Small intestine (tissue), 7 donors: ENCODE measurements around the gene ABLIM3. TPM values are rescaled to one million over a fixed set of nuclear protein-coding genes. Genes with fewer than 3 reads are reported as not detected.
"Not testable (repeated sequence)": the region's sequence is repeated elsewhere in the genome, so short reads cannot be mapped to it uniquely, and the experiment has no call there.

Experiments
- DNase-seq, 2 donors: peaks; one replicate each; pipeline versions ENCODE4 v3.0.0 to v3.0.0-alpha.2; 2013
- FAIRE-seq: peaks from 2 replicates; lab custom pipeline; 2012; peaks lifted over from hg19 to GRCh38; lab: Jason Lieb, UNC
- H3K27ac ChIP-seq, 3 donors: one replicate each; pipeline ENCODE4 v1.5.1; 2013; ENCODE audit warnings: low read length in 2 of 3, mild to moderate bottlenecking in 2 of 3, control low read depth in 1 of 3, inconsistent platforms in 1 of 3, low read depth in 1 of 3, moderate library complexity in 1 of 3
- H3K27me3 ChIP-seq, 3 donors: one replicate each; pipeline ENCODE4 v1.6.1; 2013; ENCODE audit warnings: low read length in 3 of 3, inconsistent platforms in 1 of 3; ENCODE audit not compliant: control insufficient read depth in 3 of 3, insufficient read depth in 3 of 3
- H3K36me3 ChIP-seq, 3 donors: one replicate each; pipeline ENCODE4 v1.6.1; 2013; ENCODE audit warnings: low read length in 3 of 3, inconsistent platforms in 1 of 3, low read depth in 1 of 3, mild to moderate bottlenecking in 1 of 3, moderate library complexity in 1 of 3; ENCODE audit not compliant: control insufficient read depth in 3 of 3, insufficient read depth in 2 of 3
- H3K4me1 ChIP-seq, 3 donors: one replicate each; pipeline ENCODE4 v1.6.1; 2013; ENCODE audit warnings: low read length in 2 of 3, inconsistent platforms in 1 of 3, low read depth in 1 of 3, mild to moderate bottlenecking in 1 of 3, moderate library complexity in 1 of 3; ENCODE audit not compliant: control insufficient read depth in 3 of 3, insufficient read depth in 2 of 3
- H3K4me3 ChIP-seq, 3 donors: one replicate each; pipeline ENCODE4 v1.5.1; 2013; ENCODE audit warnings: low read length in 3 of 3, control low read depth in 1 of 3, inconsistent platforms in 1 of 3, low read depth in 1 of 3, mild to moderate bottlenecking in 1 of 3, moderate library complexity in 1 of 3
- H3K9me3 ChIP-seq, 2 donors: one replicate each; pipeline ENCODE4 v1.6.1; 2013; ENCODE audit warnings: low read depth in 1 of 2, low read length in 1 of 2; ENCODE audit not compliant: control insufficient read depth in 2 of 2, insufficient read depth in 1 of 2
- WGBS, 3 donors: extraction: QIAGEN DNeasy Blood & Tissue Kit; methylation state at CpG; one replicate each; pipeline ENCODE4 v1.1.7; 2013; 5-methylcytosine and 5-hydroxymethylcytosine counted together
- polyA plus RNA-seq, 4 donors: library from polyadenylated mRNA; stranded (reverse) in 3 of 4; unstranded in 1 of 4; fragments of 200-250 nt in 3 of 4; fragments of 120-200 nt in 1 of 4; gene quantifications; one replicate each; pipeline versions ENCODE4 v1.2.1 to v1.2.3, GENCODE V29; 2013
- donor health status: healthy with polysubstance abuse.
- donor health status: control.
- donor health status: control.
- donor health status: Bipolar disorder and iron deficiency.
- donor health status: healthy.

The ABLIM3 gene
- polyA plus RNA-seq, 4 donors, result 0.89 to 10.0 (median 5.3) TPM

GRCh38 chr5:149181732-149182131 is 40.4 kb downstream of the ABLIM3 start:
- no peaks in the 10 kb centered on the region for H3K4me1 ChIP-seq
- H3K9me3 ChIP-seq, result no peaks in the 10 kb centered on the region
- DNase-seq (no peak), FAIRE-seq (no peak)
- no peaks in the 10 kb centered on the region for H3K36me3 ChIP-seq
- no peaks in the 10 kb centered on the region for H3K27me3 ChIP-seq
- WGBS, 3 donors, result 53 to 69% (median 66%) methylated on average over 2 of the region's 2 CpGs
- H3K4me3 ChIP-seq, result no peak overlapping the region
- no peak overlapping the region for H3K27ac ChIP-seq

- H3K36me3 ChIP-seq, result no peaks in the 10 kb centered on the region
- H3K4me1 ChIP-seq, result no peaks in the 10 kb centered on the region
- H3K9me3 ChIP-seq, result no peaks in the 10 kb centered on the region
- WGBS, 3 donors, result 22 to 62% (median 40%) methylated on average over 1 of the region's 1 CpG
- no peaks in the 10 kb centered on the region for H3K27me3 ChIP-seq
- H3K4me3 ChIP-seq, result no peak overlapping the region
- FAIRE-seq (no peak), DNase-seq (no peak)
- H3K27ac ChIP-seq, result no peak overlapping the region
Measured at GRCh38 chr5:149182241-149182640, 40.9 kb downstream of the ABLIM3 start.

GRCh38 chr5:149185067-149185466 is 43.8 kb downstream of the ABLIM3 start:
- Histone ChIP-seq H3K9me3 (no peaks in the 10 kb centered on the region), H3K36me3 (no peaks in the 10 kb centered on the region), H3K4me1 (no peaks in the 10 kb centered on the region), H3K4me3 (no peak overlapping the region), H3K27me3 (no peaks in the 10 kb centered on the region), H3K27ac (no peak overlapping the region)
- FAIRE-seq (no peak), DNase-seq (no peak)
- WGBS, 3 donors, result 66 to 83% (median 77%) methylated on average over 3 of the region's 3 CpGs

- Histone ChIP-seq H3K4me1 (no peaks in the 10 kb centered on the region), H3K4me3 (no peak overlapping the region), H3K36me3 (no peaks in the 10 kb centered on the region), H3K27me3 (no peaks in the 10 kb centered on the region), H3K27ac (no peak overlapping the region), H3K9me3 (no peaks in the 10 kb centered on the region)
- no peak for DNase-seq
- FAIRE-seq, result no peak
- 74 to 90% (median 88%) methylated on average over 2 of the region's 2 CpGs for WGBS, 3 donors
Measured at GRCh38 chr5:149186506-149186905, 45.2 kb downstream of the ABLIM3 start.

- DNase-seq (peak in 1 of 2 donors; percentile 44), FAIRE-seq (peak; percentile 47)
- not testable (repeated sequence) for H3K36me3 ChIP-seq, H3K27ac ChIP-seq, H3K9me3 ChIP-seq, H3K27me3 ChIP-seq, H3K4me1 ChIP-seq, H3K4me3 ChIP-seq
- WGBS, 3 donors, result 36 to 70% (median 55%) methylated on average over 10 of the region's 10 CpGs
Measured at GRCh38 chr5:149187617-149188016, 46.3 kb downstream of the ABLIM3 start.

- 95 to 98% (median 98%) methylated on average over 3 of the region's 3 CpGs for WGBS, 3 donors
- Histone ChIP-seq H3K4me1 (no peaks in the 10 kb centered on the region), H3K27me3 (peaks cover 0 to 2% (median 0%) of the 10 kb centered on the region in 3 donors), H3K4me3 (no peak overlapping the region), H3K27ac (no peak overlapping the region), H3K36me3 (no peaks in the 10 kb centered on the region), H3K9me3 (no peaks in the 10 kb centered on the region)
- DNase-seq (no peak), FAIRE-seq (no peak)
Measured at GRCh38 chr5:149188383-149188782, 47.1 kb downstream of the ABLIM3 start.

- WGBS, 3 donors, result 68 to 73% (median 71%) methylated on average over 9 of the region's 9 CpGs
Measured at GRCh38 chr5:149195337-149195887, 54.1 kb downstream of the ABLIM3 start.

GRCh38 chr5:149195962-149196361 is 54.7 kb downstream of the ABLIM3 start:
- Histone ChIP-seq H3K9me3 (no peaks in the 10 kb centered on the region), H3K4me3 (no peak overlapping the region), H3K4me1 (no peaks in the 10 kb centered on the region), H3K27me3 (peaks cover 0 to 5% (median 0%) of the 10 kb centered on the region in 3 donors), H3K27ac (no peak overlapping the region), H3K36me3 (no peaks in the 10 kb centered on the region)
- FAIRE-seq (no peak), DNase-seq (no peak)
- WGBS, 3 donors, result 55 to 83% (median 79%) methylated on average over 1 of the region's 1 CpG

More at GRCh38 chr5:149195337-149195887, 54.1 kb downstream of the ABLIM3 start:
- no peaks in the 10 kb centered on the region for H3K9me3 ChIP-seq
- DNase-seq (no peak), FAIRE-seq (no peak)
- peaks cover 0 to 5% (median 0%) of the 10 kb centered on the region in 3 donors for H3K27me3 ChIP-seq
- no peaks in the 10 kb centered on the region for H3K36me3 ChIP-seq
- H3K27ac ChIP-seq, result no peak overlapping the region
- no peaks in the 10 kb centered on the region for H3K4me1 ChIP-seq
- no peak overlapping the region for H3K4me3 ChIP-seq

GRCh38 chr5:149198148-149198547 is 56.9 kb downstream of the ABLIM3 start:
- H3K27me3 ChIP-seq, result peaks cover 0 to 3% (median 0%) of the 10 kb centered on the region in 3 donors
- 82 to 89% (median 83%) methylated on average over 9 of the region's 9 CpGs for WGBS, 3 donors
- H3K36me3 ChIP-seq, result no peaks in the 10 kb centered on the region
- H3K9me3 ChIP-seq, result no peaks in the 10 kb centered on the region
- FAIRE-seq (no peak), DNase-seq (no peak)
- no peaks in the 10 kb centered on the region for H3K4me1 ChIP-seq
- no peak overlapping the region for H3K27ac ChIP-seq
- no peak overlapping the region for H3K4me3 ChIP-seq
